Measurements from ENCODE around the gene PNMA8A.

PNMA8A gene

GRCh38 chr19:46491975-46492682, 20.8 kb upstream of the PNMA8A start:
- DNase-seq = no peak

- DNase-seq = no peak
Observed at GRCh38 chr19:46490774-46491173, 19.4 kb upstream of the PNMA8A start.

- DNase-seq = no peak
Observed at GRCh38 chr19:46489445-46490272, 18.3 kb upstream of the PNMA8A start.

GRCh38 chr19:46488551-46488950, 17.2 kb upstream of the PNMA8A start:
- DNase-seq = no peak

GRCh38 chr19:46487802-46488445, 16.6 kb upstream of the PNMA8A start:
- DNase-seq = peak; percentile 33

GRCh38 chr19:46487178-46487801, 15.9 kb upstream of the PNMA8A start:
- no peak for DNase-seq

GRCh38 chr19:46486358-46486757, 15.0 kb upstream of the PNMA8A start:
- no peak for DNase-seq

- DNase-seq = no peak
Observed at GRCh38 chr19:46484656-46485055, 13.3 kb upstream of the PNMA8A start.

GRCh38 chr19:46482631-46483030, 11.3 kb upstream of the PNMA8A start:
- no peak for DNase-seq

GRCh38 chr19:46481947-46482346, 10.6 kb upstream of the PNMA8A start:
- no peak for DNase-seq

- DNase-seq = no peak
Observed at GRCh38 chr19:46481223-46481848, 10.0 kb upstream of the PNMA8A start.

- no peak for DNase-seq
Observed at GRCh38 chr19:46480415-46480814, 9.1 kb upstream of the PNMA8A start.

GRCh38 chr19:46478356-46478986, 7.1 kb upstream of the PNMA8A start:
- peak; percentile 4 for DNase-seq

GRCh38 chr19:46475986-46476385, 4.6 kb upstream of the PNMA8A start:
- no peak for DNase-seq

- no peak for DNase-seq
Observed at GRCh38 chr19:46474211-46474610, 2.8 kb upstream of the PNMA8A start.

- no peak for DNase-seq
Observed at GRCh38 chr19:46472592-46472991, 1.2 kb upstream of the PNMA8A start.

- DNase-seq = no peak
Observed at GRCh38 chr19:46471811-46472543, 614 bp upstream of the PNMA8A start.

- DNase-seq = no peak
Observed at GRCh38 chr19:46470376-46470775, 987 bp downstream of the PNMA8A start.

GRCh38 chr19:46469541-46470185, 1.7 kb downstream of the PNMA8A start:
- DNase-seq = no peak

GRCh38 chr19:46466536-46467196, 4.7 kb downstream of the PNMA8A start:
- DNase-seq = no peak

- no peak for DNase-seq
Observed at GRCh38 chr19:46463516-46463915, 7.8 kb downstream of the PNMA8A start.
